HCT116 (cell line): ENCODE results near the gene SLC9B2. TPM values are rescaled to one million over a fixed set of nuclear protein-coding genes. Genes with fewer than 3 reads are reported as not detected.

Source experiments
- ATAC-seq: fragments of 200-7000 bp; cut with Tn5 transposase; 2 replicates; pipeline ENCODE4 v1.9.1; 2020; ENCODE audit warnings: mild to moderate bottlenecking, moderate library complexity
- BruUV-seq: library from RNA; stranded (reverse); fragments of 400-500 nt; replicated peaks from 2 replicates; lab custom pipeline; 2021; lab: Mats Ljungman, UMichigan
- CTCF ChIA-PET: fragments of 300-600 bp; sonication (Branson Sonifier 250); formaldehyde crosslinking; loops from one replicate; lab custom pipeline; 2021; ENCODE audit warnings: antibody characterized with exemption; lab: Charles Lee
- POLR2A ChIA-PET: fragments of 300-600, 350-600 bp; sonication (Branson Sonifier 250); formaldehyde crosslinking; loops from one replicate; lab custom pipeline; 2021; ENCODE audit warnings: antibody characterized with exemption; lab: Charles Lee
- RAD21 ChIA-PET, 2 experiments: fragments of 300-600 bp; sonication (Branson Sonifier 250); formaldehyde crosslinking; loops; one replicate each; lab custom pipeline; 2023; ENCODE audit warnings: low total read pairs in 2 of 2; ENCODE audit not compliant: uncharacterized antibody in 2 of 2, unreplicated experiment in 2 of 2, low non-redundant PET in 1 of 2; lab: Charles Lee
- DNase-seq: peaks from one replicate; pipeline ENCODE4 v3.0.0-alpha.2; 2010; ENCODE audit warnings: low read depth, low spot score
- H2AFZ ChIP-seq: fragments of 200-600 bp; shearing (Covaris generic), sonication (generic); 2 replicates; pipeline ENCODE4 v1.6.1; 2017; ENCODE audit warnings: low read depth, mixed run types, mixed read lengths, antibody characterized with exemption, low read length; ENCODE audit not compliant: poor library complexity, severe bottlenecking
- H3K27ac ChIP-seq: 2 replicates; pipeline ENCODE4 v1.5.1; 2012; ENCODE audit warnings: low read depth, low read length
- H3K27me3 ChIP-seq: fragments of 200-600 bp; sonication (generic); 2 replicates; pipeline ENCODE4 v1.6.1; 2016; ENCODE audit warnings: mixed run types, low read length, mixed read lengths; ENCODE audit not compliant: insufficient read depth
- H3K36me3 ChIP-seq, 2 experiments: fragments of 200-500 bp in 1 of 2; fragments of 200-600 bp in 1 of 2; sonication (Bioruptor generic) in 1 of 2; sonication (generic) in 1 of 2; 2 replicates each; pipeline versions ENCODE4 v1.5.1 to v1.6.1; 2014 to 2016; ENCODE audit warnings: low read length in 2 of 2, inconsistent platforms in 1 of 2, mixed read lengths in 1 of 2, mixed run types in 1 of 2; ENCODE audit not compliant: insufficient read depth in 2 of 2, control insufficient read depth in 1 of 2
- H3K4me1 ChIP-seq, 2 experiments: fragments of 200-600 bp in 1 of 2; sonication (generic) in 1 of 2; 2 replicates each; pipeline versions ENCODE4 v1.5.1 to v1.6.1; 2012 to 2017; ENCODE audit warnings: low read length in 2 of 2, inconsistent platforms in 1 of 2, mild to moderate bottlenecking in 1 of 2, mixed read lengths in 1 of 2, mixed run types in 1 of 2, moderate library complexity in 1 of 2; ENCODE audit not compliant: insufficient read depth in 2 of 2, control insufficient read depth in 1 of 2
- H3K4me2 ChIP-seq: fragments of 200-600 bp; sonication (generic); 2 replicates; pipeline ENCODE4 v1.6.1; 2017; ENCODE audit warnings: mixed run types, low read length, mixed read lengths
- H3K4me3 ChIP-seq, 2 experiments: fragments of 200-600 bp in 1 of 2; sonication (generic) in 1 of 2; replicated peaks in 1 of 2; 2 replicates each; pipeline ENCODE4 v1.5.1; 2011 to 2016; ENCODE audit warnings: low read length in 2 of 2, control low read depth in 1 of 2, low read depth in 1 of 2, mild to moderate bottlenecking in 1 of 2, mixed read lengths in 1 of 2, mixed run types in 1 of 2
- H3K79me2 ChIP-seq: fragments of 200-600 bp; sonication (generic); 2 replicates; pipeline ENCODE4 v1.6.1; 2017; ENCODE audit warnings: mild to moderate bottlenecking, mixed run types, low read length, moderate library complexity, mixed read lengths; ENCODE audit not compliant: insufficient read depth
- H3K9ac ChIP-seq: fragments of 200-600 bp; sonication (generic); 2 replicates; pipeline ENCODE4 v1.6.1; 2016; ENCODE audit warnings: low read length, mixed read lengths
- H3K9me2 ChIP-seq: fragments of 200-600 bp; sonication (generic), shearing (Covaris generic); 2 replicates; pipeline ENCODE4 v1.6.1; 2017; ENCODE audit warnings: mixed run types, mild to moderate bottlenecking, moderate library complexity; ENCODE audit not compliant: insufficient read depth
- H3K9me3 ChIP-seq, 2 experiments: fragments of 200-500 bp in 1 of 2; fragments of 200-600 bp in 1 of 2; sonication (Bioruptor generic) in 1 of 2; sonication (generic) in 1 of 2; 2 replicates each; pipeline ENCODE4 v1.6.1; 2014 to 2017; ENCODE audit warnings: low read length in 2 of 2, mixed read lengths in 2 of 2, inconsistent platforms in 1 of 2, low read depth in 1 of 2, mild to moderate bottlenecking in 1 of 2, mixed run types in 1 of 2, moderate library complexity in 1 of 2; ENCODE audit not compliant: control insufficient read depth in 1 of 2, insufficient read depth in 1 of 2
- H4K20me1 ChIP-seq: fragments of 200-600 bp; sonication (generic), shearing (Covaris generic); 2 replicates; pipeline ENCODE4 v1.6.1; 2017; ENCODE audit warnings: mixed run types, mild to moderate bottlenecking, moderate library complexity; ENCODE audit not compliant: insufficient read depth
- EGR1 ChIP-seq: IDR thresholded peaks from 2 replicates; pipeline ENCODE4 v1.6.1; 2012; ENCODE audit warnings: low read depth
- ELF1 ChIP-seq: IDR thresholded peaks from 2 replicates; pipeline ENCODE4 v1.6.1; 2012; ENCODE audit warnings: low read depth, borderline replicate concordance
- EZH2phosphoT487 ChIP-seq: fragments of 200-600 bp; IDR thresholded peaks from 2 replicates; pipeline ENCODE4 v1.6.1; 2018; ENCODE audit warnings: antibody characterized with exemption, borderline replicate concordance
- POLR2A ChIP-seq: IDR thresholded peaks from 2 replicates; pipeline ENCODE4 v1.7.0; 2011; ENCODE audit warnings: borderline replicate concordance; ENCODE audit not compliant: insufficient read depth, insufficient read length; ENCODE audit errors: extremely low read depth
- POLR2AphosphoS5 ChIP-seq: IDR thresholded peaks from 2 replicates; pipeline ENCODE4 v1.6.1; 2011; ENCODE audit warnings: mild to moderate bottlenecking, low read depth, low read length, moderate library complexity
- RAD21 ChIP-seq: IDR thresholded peaks from 2 replicates; pipeline ENCODE4 v1.6.1; 2012; ENCODE audit warnings: low read depth, mild to moderate bottlenecking
- SIN3A ChIP-seq: IDR thresholded peaks from 2 replicates; pipeline ENCODE4 v1.6.1; 2012; ENCODE audit warnings: low read depth
- SRF ChIP-seq: IDR thresholded peaks from 2 replicates; pipeline ENCODE4 v1.6.1; 2012; ENCODE audit warnings: low read depth
- TCF7L2 ChIP-seq: IDR thresholded peaks from 2 replicates; pipeline ENCODE4 v1.7.0; 2011; ENCODE audit warnings: borderline replicate concordance, inconsistent platforms; ENCODE audit not compliant: insufficient read depth, insufficient read length; ENCODE audit errors: extremely low read depth
- ZFX ChIP-seq: fragments of 450-650 bp; IDR thresholded peaks from 2 replicates; pipeline ENCODE4 v1.6.1; 2017
- ZNF274 ChIP-seq: fragments of 200-500 bp; sonication (Bioruptor generic); IDR thresholded peaks from 2 replicates; pipeline ENCODE4 v1.6.1; 2014; ENCODE audit warnings: mild to moderate bottlenecking, low read depth, low read length, inconsistent platforms
- intact Hi-C: fragments of 100-400 bp; cut with micrococcal nuclease; formaldehyde crosslinking; loops from 2 replicates; pipeline ENCODE4 v1.10.0; 2022
- total RNA-seq: library from RNA; stranded (reverse); gene quantifications from one replicate; pipeline ENCODE4 v1.2.1, GENCODE V29; 2021; ENCODE audit not compliant: unreplicated experiment
- TF ChIP-seq, protein P1 (sequence below): IDR thresholded peaks from 2 replicates; pipeline ENCODE4 v1.6.1; 2011; ENCODE audit warnings: mild to moderate bottlenecking, low read length, moderate library complexity; ENCODE audit not compliant: insufficient replicate concordance; ENCODE audit errors: extremely low read depth
- TF ChIP-seq, protein P2 (sequence below): IDR thresholded peaks from 2 replicates; pipeline ENCODE4 v1.6.1; 2012

Gene SLC9B2
- total RNA-seq, 1 experiment from 2014 or later, result 18.3 TPM

DNA sequence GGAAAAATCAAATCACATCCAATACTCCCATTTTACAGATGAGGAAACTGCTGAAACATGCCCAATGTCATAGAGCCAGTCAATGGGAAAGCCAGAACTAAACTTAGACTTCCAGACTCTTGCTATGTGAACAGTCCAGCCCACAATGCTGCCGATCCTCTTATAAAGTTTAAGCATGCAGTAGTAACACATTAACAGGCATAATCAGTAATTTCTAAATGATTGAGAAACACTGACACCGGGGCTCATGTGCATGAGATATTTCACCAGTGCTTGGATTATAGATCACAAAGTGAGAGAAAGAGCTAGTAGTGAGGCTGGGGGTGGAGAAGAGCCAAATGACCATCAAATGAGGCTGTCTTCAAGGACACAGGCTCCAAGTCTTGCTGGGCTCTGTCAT lies 20.6 kb upstream of the SLC9B2 start:
- no peak overlapping the region for H3K9ac ChIP-seq
- H3K27ac ChIP-seq, result no peak overlapping the region
- no peaks in the 10 kb centered on the region for H3K36me3 ChIP-seq
- peaks cover 0 to 10% of the 10 kb centered on the region in 2 experiments; a peak in 2 of 4 replicates for H3K4me1 ChIP-seq
- no peak overlapping the region for H3K4me3 ChIP-seq
- intact Hi-C loops, result loop anchor here (5.0 to 10.0 kb wide), 2 partner anchors 272 to 750 kb away; partner anchors contain the start of genes SLC39A8 and UBE2D3
- no TSS peak for BruUV-seq
- no peaks in the 10 kb centered on the region for H3K27me3 ChIP-seq
- RAD21 ChIA-PET, result no interaction called here
- POLR2A ChIA-PET, result no interaction called here
- no peaks in the 10 kb centered on the region for H3K79me2 ChIP-seq
- H2AFZ ChIP-seq, result no peak overlapping the region
- H3K9me2 ChIP-seq, result no peaks in the 10 kb centered on the region
- H3K4me2 ChIP-seq, result no peak overlapping the region
- H3K9me3 ChIP-seq, result no peaks in the 10 kb centered on the region
- no peak for TF ChIP-seq POLR2A
- no peak for TF ChIP-seq SIN3A
- no peak for TF ChIP-seq RAD21
- TF ChIP-seq ZFX, result no peak
- TF ChIP-seq, protein P1, sequence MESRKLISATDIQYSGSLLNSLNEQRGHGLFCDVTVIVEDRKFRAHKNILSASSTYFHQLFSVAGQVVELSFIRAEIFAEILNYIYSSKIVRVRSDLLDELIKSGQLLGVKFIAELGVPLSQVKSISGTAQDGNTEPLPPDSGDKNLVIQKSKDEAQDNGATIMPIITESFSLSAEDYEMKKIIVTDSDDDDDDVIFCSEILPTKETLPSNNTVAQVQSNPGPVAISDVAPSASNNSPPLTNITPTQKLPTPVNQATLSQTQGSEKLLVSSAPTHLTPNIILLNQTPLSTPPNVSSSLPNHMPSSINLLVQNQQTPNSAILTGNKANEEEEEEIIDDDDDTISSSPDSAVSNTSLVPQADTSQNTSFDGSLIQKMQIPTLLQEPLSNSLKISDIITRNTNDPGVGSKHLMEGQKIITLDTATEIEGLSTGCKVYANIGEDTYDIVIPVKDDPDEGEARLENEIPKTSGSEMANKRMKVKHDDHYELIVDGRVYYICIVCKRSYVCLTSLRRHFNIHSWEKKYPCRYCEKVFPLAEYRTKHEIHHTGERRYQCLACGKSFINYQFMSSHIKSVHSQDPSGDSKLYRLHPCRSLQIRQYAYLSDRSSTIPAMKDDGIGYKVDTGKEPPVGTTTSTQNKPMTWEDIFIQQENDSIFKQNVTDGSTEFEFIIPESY, result no peak
- TF ChIP-seq TCF7L2, result no peak
- TF ChIP-seq, protein P2, sequence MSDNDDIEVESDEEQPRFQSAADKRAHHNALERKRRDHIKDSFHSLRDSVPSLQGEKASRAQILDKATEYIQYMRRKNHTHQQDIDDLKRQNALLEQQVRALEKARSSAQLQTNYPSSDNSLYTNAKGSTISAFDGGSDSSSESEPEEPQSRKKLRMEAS, result no peak
- no peaks in the 10 kb centered on the region for H4K20me1 ChIP-seq
- CTCF ChIA-PET, result no interaction called here
- ATAC-seq (no peak), DNase-seq (no peak)

DNA sequence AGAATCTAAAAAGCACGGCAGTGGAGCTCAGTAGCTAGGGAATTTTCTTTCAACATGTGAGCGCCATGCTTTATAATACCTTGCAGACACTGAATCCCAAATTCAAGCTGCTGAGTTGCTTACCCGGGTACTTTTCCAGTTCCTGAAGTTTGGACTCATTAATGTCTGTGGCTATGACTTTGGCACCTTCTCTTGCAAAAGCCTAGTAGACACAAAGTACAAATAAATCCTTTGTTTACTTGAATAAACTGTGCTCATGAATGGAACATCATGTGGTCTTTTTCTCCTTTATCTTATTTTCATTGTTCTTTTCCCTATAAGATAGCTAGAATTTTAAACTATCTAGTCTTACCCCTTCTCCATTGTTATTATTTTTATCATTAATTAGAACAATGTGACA lies 18.5 kb upstream of the SLC9B2 start:
- Histone ChIP-seq H3K4me3 (no peak overlapping the region), H3K9ac (no peak overlapping the region), H3K4me1 (peaks cover 0 to 10% of the 10 kb centered on the region in 2 experiments; a peak in 2 of 4 replicates), H3K9me2 (no peaks in the 10 kb centered on the region), H3K9me3 (no peaks in the 10 kb centered on the region), H3K79me2 (no peaks in the 10 kb centered on the region), H3K27me3 (no peaks in the 10 kb centered on the region), H3K4me2 (no peak overlapping the region), H3K27ac (no peak overlapping the region), H3K36me3 (no peaks in the 10 kb centered on the region), H4K20me1 (no peaks in the 10 kb centered on the region), H2AFZ (no peak overlapping the region)
- DNase-seq, result no peak
- POLR2A ChIA-PET, result interaction anchor here (1.6 kb wide), 1 partner anchor 267 kb away, joined by 5 read pairs; no protein-coding TSS in a partner anchor
- no peak for ATAC-seq
- CTCF ChIA-PET, result interaction anchor here (1.2 kb wide), 1 partner anchor 474 kb away, joined by 6 read pairs; no protein-coding TSS in a partner anchor
- no TSS peak for BruUV-seq
- RAD21 ChIA-PET, result no interaction called here
- intact Hi-C loops, result loop anchor here (5.0 to 10.0 kb wide), 2 partner anchors 270 to 748 kb away; partner anchors contain the start of genes SLC39A8 and UBE2D3
- TF ChIP-seq ELF1 (no peak), POLR2AphosphoS5 (no peak), SRF (no peak), EGR1 (no peak), TCF7L2 (no peak), ZFX (no peak), ZNF274 (no peak), POLR2A (no peak), EZH2phosphoT487 (no peak)
- TF ChIP-seq, protein P1, result no peak
- TF ChIP-seq, protein P2, result no peak
